Gastrocnemius medialis (tissue), 4 donors: Measurements from ENCODE around the gene FBXL16. TPM values are rescaled to one million over a fixed set of nuclear protein-coding genes. Genes with fewer than 3 reads are reported as not detected.

Experiments
- ATAC-seq, 2 donors: fragments of 150-250 bp; one replicate each; pipeline ENCODE4 v1.9.1; 2016
- DNase-seq, 2 donors: peaks; one replicate each; pipeline ENCODE4 v3.0.0-alpha.2; 2019
- H3K27ac ChIP-seq, 4 donors: fragments of 200-600 bp; sonication (generic); 1 replicate in 1 of 4; 2 replicates in 3 of 4; pipeline ENCODE4 v1.5.1; 2016 to 2018; ENCODE audit warnings: mild to moderate bottlenecking in 2 of 4, moderate library complexity in 1 of 4
- H3K27me3 ChIP-seq, 3 donors: fragments of 200-600 bp; sonication (generic) in 2 of 3; 1 replicate in 1 of 3; 2 replicates in 2 of 3; pipeline versions ENCODE4 v1.5.1 to v1.6.0; 2016 to 2019; ENCODE audit warnings: mild to moderate bottlenecking in 1 of 3, moderate library complexity in 1 of 3
- H3K36me3 ChIP-seq, 2 donors: fragments of 200-600 bp; sonication (generic) in 1 of 2; one replicate each; pipeline ENCODE4 v1.5.1; 2017 to 2018
- H3K4me1 ChIP-seq, 2 donors: fragments of 200-600 bp; sonication (generic) in 1 of 2; one replicate each; pipeline ENCODE4 v1.5.1; 2016 to 2017; ENCODE audit warnings: mild to moderate bottlenecking in 2 of 2
- H3K4me3 ChIP-seq, 4 donors: fragments of 200-600 bp; sonication (generic) in 3 of 4; 1 replicate in 1 of 4; 2 replicates in 3 of 4; pipeline ENCODE4 v1.5.1; 2016 to 2019; ENCODE audit warnings: mild to moderate bottlenecking in 2 of 4
- H3K9me3 ChIP-seq, 3 donors: fragments of 200-600 bp; sonication (generic) in 2 of 3; 1 replicate in 1 of 3; 2 replicates in 2 of 3; pipeline ENCODE4 v1.5.1; 2016 to 2019
- CTCF ChIP-seq, 5 experiments: fragments of 450-650 bp in 3 of 5; fragments of 200-600 bp in 2 of 5; sonication (generic) in 2 of 5; IDR thresholded peaks in 4 of 5; conservative IDR thresholded peaks in 1 of 5; 1 replicate in 4 of 5; 2 replicates in 1 of 5; pipeline ENCODE4 v1.5.1; 2016 to 2019; ENCODE audit warnings: antibody characterized with exemption in 5 of 5, mild to moderate bottlenecking in 3 of 5, moderate library complexity in 3 of 5
- POLR2A ChIP-seq, 2 donors: fragments of 450-650 bp; IDR thresholded peaks; one replicate each; pipeline ENCODE4 v1.6.1; 2017; ENCODE audit warnings: antibody characterized with exemption in 2 of 2, mild to moderate bottlenecking in 2 of 2, moderate library complexity in 2 of 2
- in situ Hi-C, 4 donors: fragments of 200-750 bp; cut with MboI; loops; one replicate each; pipeline versions ENCODE4 v1.15.0 to v1.8.0; 2017; ENCODE audit warnings: low sequenced_read_pairs in 4 of 4
- intact Hi-C: fragments of 100-400 bp; cut with DNase I; formaldehyde crosslinking; loops from one replicate; pipeline ENCODE4 v1.15.1; 2023; ENCODE audit warnings: low total_unique reads
- total RNA-seq, 4 donors: library from RNA; depleted of rRNA; stranded (reverse); fragments of >200 nt; gene quantifications; one replicate each; pipeline versions ENCODE4 v1.1.0 to v1.2.3, GENCODE V29; 2016

The FBXL16 gene
- total RNA-seq, 4 donors from 2014 or later: not detected

- no peaks in the 10 kb centered on the region for H3K9me3 ChIP-seq
- ATAC-seq (no peak), DNase-seq (no peak)
- peaks cover 7 to 8% of the 10 kb centered on the region in 2 donors for H3K4me1 ChIP-seq
- no peak overlapping the region for H3K4me3 ChIP-seq
- no peak for TF ChIP-seq POLR2A (IDR thresholded peaks at IDR 0.05)
- TF ChIP-seq CTCF (IDR thresholded peaks at IDR 0.05 in 4 of 5, conservative IDR thresholded peaks at IDR 0.05 in 1 of 5): no peak
- no peak overlapping the region for H3K27ac ChIP-seq
- H3K36me3 ChIP-seq: peaks cover 0 to 62% of the 10 kb centered on the region in 2 donors
- in situ Hi-C loops (no loop called here), intact Hi-C loops (no loop called here)
- H3K27me3 ChIP-seq: no peaks in the 10 kb centered on the region
Observed at GRCh38 chr16:735982-736453, 30.4 kb upstream of the FBXL16 start.

GRCh38 chr16:734981-735881 lies 29.6 kb upstream of the FBXL16 start:
- H3K9me3 ChIP-seq: no peaks in the 10 kb centered on the region
- H3K27ac ChIP-seq: no peak overlapping the region
- H3K27me3 ChIP-seq: no peaks in the 10 kb centered on the region
- DNase-seq: no peak
- peaks cover 7% of the 10 kb centered on the region in 2 donors for H3K4me1 ChIP-seq
- peaks cover 0 to 68% of the 10 kb centered on the region in 2 donors for H3K36me3 ChIP-seq
- ATAC-seq: no peak
- TF ChIP-seq POLR2A (IDR thresholded peaks at IDR 0.05) (no peak), CTCF (IDR thresholded peaks at IDR 0.05 in 4 of 5, conservative IDR thresholded peaks at IDR 0.05 in 1 of 5) (no peak)
- intact Hi-C loops (no loop called here), in situ Hi-C loops (no loop called here)
- no peak overlapping the region for H3K4me3 ChIP-seq

GRCh38 chr16:734208-734980 lies 28.8 kb upstream of the FBXL16 start:
- Histone ChIP-seq H3K9me3 (no peaks in the 10 kb centered on the region), H3K27ac (no peak overlapping the region), H3K4me3 (no peak overlapping the region), H3K36me3 (peaks cover 0 to 68% of the 10 kb centered on the region in 2 donors), H3K27me3 (no peaks in the 10 kb centered on the region), H3K4me1 (no peaks in the 10 kb centered on the region)
- TF ChIP-seq CTCF (IDR thresholded peaks at IDR 0.05 in 4 of 5, conservative IDR thresholded peaks at IDR 0.05 in 1 of 5) (no peak), POLR2A (IDR thresholded peaks at IDR 0.05) (no peak)
- in situ Hi-C loops (no loop called here), intact Hi-C loops (no loop called here)
- ATAC-seq: no peak
- DNase-seq: no peak

GRCh38 chr16:733382-734207 lies 28.0 kb upstream of the FBXL16 start:
- ATAC-seq: no peak
- DNase-seq: no peak
- H3K27ac ChIP-seq: no peak overlapping the region
- H3K36me3 ChIP-seq: peaks cover 0 to 68% of the 10 kb centered on the region in 2 donors
- in situ Hi-C loops (no loop called here), intact Hi-C loops (no loop called here)
- peaks cover under 1 to 5% (median 2%) of the 10 kb centered on the region in 3 donors for H3K27me3 ChIP-seq
- TF ChIP-seq POLR2A (IDR thresholded peaks at IDR 0.05): no peak
- TF ChIP-seq CTCF (IDR thresholded peaks at IDR 0.05 in 4 of 5, conservative IDR thresholded peaks at IDR 0.05 in 1 of 5): no peak
- H3K9me3 ChIP-seq: no peaks in the 10 kb centered on the region
- H3K4me3 ChIP-seq: no peak overlapping the region
- H3K4me1 ChIP-seq: peaks cover 0 to 1% of the 10 kb centered on the region in 2 donors
